H1 (cell line): ENCODE data around the gene IRAG1. TPM values are rescaled to one million over a fixed set of nuclear protein-coding genes. Genes with fewer than 3 reads are reported as not detected.

Experiments
- CTCF ChIA-PET: fragments of 300-600 bp; sonication (Branson Sonifier 250); formaldehyde crosslinking; loops from one replicate; lab custom pipeline; 2021; ENCODE audit not compliant: partially characterized antibody; lab: Charles Lee
- POLR2A ChIA-PET: fragments of 300-600 bp; sonication (Branson Sonifier 250); formaldehyde crosslinking; loops from one replicate; lab custom pipeline; 2021; ENCODE audit warnings: inconsistent platforms; ENCODE audit not compliant: partially characterized antibody; lab: Charles Lee
- DNase-seq, 2 experiments: peaks; one replicate each; pipeline versions ENCODE4 v3.0.0 to v3.0.0-alpha.2; 2010 to 2022; ENCODE audit warnings: low spot score in 2 of 2, low read depth in 1 of 2, mixed read lengths in 1 of 2
- FAIRE-seq: peaks from 2 replicates; lab custom pipeline; 2011; peaks lifted over from hg19 to GRCh38; lab: Jason Lieb, UNC
- H2AFZ ChIP-seq: 2 replicates; pipeline ENCODE4 v1.8.1; 2012; ENCODE audit warnings: low read length, inconsistent platforms
- H2AK5ac ChIP-seq: 2 replicates; pipeline ENCODE4 v1.6.1; 2013; ENCODE audit warnings: low read depth, low read length
- H2BK120ac ChIP-seq: replicated peaks from 2 replicates; pipeline ENCODE3; 2013; ENCODE audit warnings: low read depth, low read length, inconsistent platforms
- H2BK12ac ChIP-seq: 2 replicates; pipeline ENCODE4 v1.6.1; 2013; ENCODE audit warnings: low read depth, low read length
- H2BK15ac ChIP-seq: 2 replicates; pipeline ENCODE4 v1.6.1; 2013; ENCODE audit warnings: low read length
- H2BK20ac ChIP-seq: 2 replicates; pipeline ENCODE4 v1.6.1; 2013; ENCODE audit warnings: low read length
- H2BK5ac ChIP-seq: 2 replicates; pipeline ENCODE4 v1.6.1; 2013; ENCODE audit warnings: low read depth, low read length
- H3K14ac ChIP-seq: 2 replicates; pipeline ENCODE4 v1.6.1; 2013; ENCODE audit warnings: inconsistent platforms; ENCODE audit not compliant: insufficient read length
- H3K18ac ChIP-seq: 2 replicates; pipeline ENCODE4 v1.6.1; 2013; ENCODE audit warnings: low read length; ENCODE audit errors: extremely low read depth
- H3K23ac ChIP-seq: 2 replicates; pipeline ENCODE4 v1.6.1; 2013; ENCODE audit warnings: inconsistent platforms; ENCODE audit not compliant: insufficient read length
- H3K23me2 ChIP-seq: 2 replicates; pipeline ENCODE4 v1.6.1; 2013; ENCODE audit warnings: low read depth, low read length
- H3K27ac ChIP-seq: 2 replicates; pipeline ENCODE4 v1.6.1; 2011; ENCODE audit warnings: low read depth, low read length, inconsistent platforms
- H3K27me3 ChIP-seq, 4 experiments: replicated peaks in 1 of 4; 1 replicate in 1 of 4; 2 replicates in 3 of 4; pipeline versions ENCODE4 v1.6.1 to v1.8.1; 2011 to 2013; ENCODE audit warnings: low read length in 3 of 4, mild to moderate bottlenecking in 3 of 4, inconsistent platforms in 2 of 4, mixed read lengths in 2 of 4, moderate library complexity in 1 of 4; ENCODE audit not compliant: control insufficient read depth in 3 of 4, insufficient read depth in 3 of 4; ENCODE audit errors: extremely low read depth in 1 of 4
- H3K36me3 ChIP-seq, 4 experiments: 2 replicates each; pipeline versions ENCODE4 v1.6.1 to v1.8.1; 2011 to 2013; ENCODE audit warnings: mild to moderate bottlenecking in 4 of 4, low read length in 3 of 4, moderate library complexity in 2 of 4, control low read depth in 1 of 4, inconsistent platforms in 1 of 4; ENCODE audit not compliant: insufficient read depth in 4 of 4, control insufficient read depth in 2 of 4
- H3K4ac ChIP-seq: replicated peaks from 2 replicates; pipeline ENCODE3; 2013; ENCODE audit warnings: low read length, low read depth, mixed read lengths, inconsistent platforms; ENCODE audit not compliant: insufficient read length
- H3K4me1 ChIP-seq, 4 experiments: replicated peaks in 1 of 4; 1 replicate in 1 of 4; 2 replicates in 3 of 4; pipeline versions ENCODE4 v1.6.1 to v1.8.1; 2011 to 2013; ENCODE audit warnings: low read length in 3 of 4, inconsistent platforms in 2 of 4, mixed read lengths in 1 of 4; ENCODE audit not compliant: insufficient read depth in 4 of 4, control insufficient read depth in 3 of 4
- H3K4me2 ChIP-seq, 2 experiments: 2 replicates each; pipeline versions ENCODE4 v1.6.1 to v1.8.1; 2011 to 2013; ENCODE audit warnings: low read depth in 2 of 2, low read length in 2 of 2, control low read depth in 1 of 2, inconsistent platforms in 1 of 2, mild to moderate bottlenecking in 1 of 2; ENCODE audit not compliant: insufficient read depth in 1 of 2
- H3K4me3 ChIP-seq, 4 experiments: fragments of 200-600, 300-600 bp in 1 of 4; sonication (generic), shearing (Covaris generic), sonication (Bioruptor Twin) in 1 of 4; 2 replicates each; pipeline versions ENCODE4 v1.5.1 to v1.8.1; 2011 to 2016; ENCODE audit warnings: low read length in 4 of 4, low read depth in 3 of 4, control low read depth in 2 of 4, inconsistent platforms in 2 of 4, mild to moderate bottlenecking in 2 of 4, mixed read lengths in 1 of 4, moderate library complexity in 1 of 4; ENCODE audit not compliant: insufficient read depth in 2 of 4; ENCODE audit errors: extremely low read depth in 1 of 4
- H3K56ac ChIP-seq: replicated peaks from 2 replicates; pipeline ENCODE3; 2013; ENCODE audit warnings: low read depth, mild to moderate bottlenecking, mixed read lengths, low read length, inconsistent platforms; ENCODE audit not compliant: insufficient read length
- H3K79me1 ChIP-seq: 2 replicates; pipeline ENCODE4 v1.6.1; 2013; ENCODE audit warnings: low read depth, low read length, control low read depth
- H3K79me2 ChIP-seq, 2 experiments: 2 replicates each; pipeline versions ENCODE4 v1.6.1 to v1.8.1; 2012 to 2013; ENCODE audit warnings: low read length in 2 of 2, mild to moderate bottlenecking in 2 of 2, inconsistent platforms in 1 of 2; ENCODE audit not compliant: insufficient read depth in 2 of 2, control insufficient read depth in 1 of 2
- H3K9ac ChIP-seq, 4 experiments: replicated peaks in 1 of 4; 1 replicate in 1 of 4; 2 replicates in 3 of 4; pipeline versions ENCODE4 v1.6.1 to v1.8.1; 2011 to 2013; ENCODE audit warnings: low read depth in 3 of 4, low read length in 3 of 4, control low read depth in 2 of 4, mild to moderate bottlenecking in 2 of 4, moderate library complexity in 2 of 4, inconsistent platforms in 1 of 4; ENCODE audit errors: extremely low read depth in 1 of 4
- H3K9me3 ChIP-seq, 2 experiments: 2 replicates each; pipeline versions ENCODE4 v1.6.1 to v1.8.1; 2012 to 2013; ENCODE audit warnings: mild to moderate bottlenecking in 2 of 2, moderate library complexity in 2 of 2, control low read depth in 1 of 2, inconsistent platforms in 1 of 2, low read depth in 1 of 2, low read length in 1 of 2, mixed read lengths in 1 of 2; ENCODE audit not compliant: insufficient read depth in 2 of 2
- H4K20me1 ChIP-seq, 2 experiments: replicated peaks in 1 of 2; 2 replicates each; pipeline versions ENCODE3 to v1.8.1; 2011 to 2013; ENCODE audit warnings: inconsistent platforms in 2 of 2, low read length in 2 of 2, mild to moderate bottlenecking in 1 of 2; ENCODE audit not compliant: insufficient read depth in 2 of 2, control insufficient read depth in 1 of 2
- H4K5ac ChIP-seq: 2 replicates; pipeline ENCODE4 v1.6.1; 2013; ENCODE audit warnings: low read length, low read depth, mixed read lengths, inconsistent platforms; ENCODE audit not compliant: insufficient read length
- H4K8ac ChIP-seq: 2 replicates; pipeline ENCODE4 v1.8.0; 2013; ENCODE audit warnings: mild to moderate bottlenecking, moderate library complexity, low read length, inconsistent platforms; ENCODE audit not compliant: insufficient read depth; ENCODE audit errors: extremely low read depth
- H4K91ac ChIP-seq: replicated peaks from 2 replicates; pipeline ENCODE3; 2013; ENCODE audit warnings: low read length, mixed read lengths, inconsistent platforms; ENCODE audit not compliant: insufficient read length
- ASH2L ChIP-seq: fragments of 200-600, 300-600 bp; sonication (generic); IDR thresholded peaks from one replicate; pipeline ENCODE4 v1.7.1; 2017; ENCODE audit warnings: low read length
- EZH2 ChIP-seq: fragments of 200-600 bp; sonication (generic); IDR thresholded peaks from 2 replicates; pipeline ENCODE4 v1.7.1; 2012; ENCODE audit warnings: low read depth, mild to moderate bottlenecking, moderate library complexity, low read length, inconsistent platforms; ENCODE audit not compliant: severe bottlenecking
- HDAC2 ChIP-seq, 2 experiments: fragments of 300-600 bp in 1 of 2; sonication (generic) in 1 of 2; IDR thresholded peaks; 2 replicates each; pipeline ENCODE4 v1.6.1; 2011 to 2012; ENCODE audit warnings: low read depth in 2 of 2, low read length in 2 of 2, mild to moderate bottlenecking in 2 of 2, moderate library complexity in 2 of 2, borderline replicate concordance in 1 of 2, inconsistent platforms in 1 of 2
- POLR2AphosphoS5 ChIP-seq: IDR thresholded peaks from 2 replicates; pipeline ENCODE4 v1.6.1; 2011; ENCODE audit warnings: low read depth, low read length
- POU5F1 ChIP-seq: IDR thresholded peaks from 2 replicates; pipeline ENCODE4 v1.6.1; 2011; ENCODE audit warnings: low read depth, mild to moderate bottlenecking, low read length, moderate library complexity
- RFX5 ChIP-seq: IDR thresholded peaks from 2 replicates; pipeline ENCODE4 v1.6.1; 2011; ENCODE audit warnings: low read depth, low read length, improper control_type of control experiment, borderline replicate concordance
- RXRA ChIP-seq: IDR thresholded peaks from 2 replicates; pipeline ENCODE4 v1.6.1; 2011; ENCODE audit warnings: low read depth, mild to moderate bottlenecking, low read length, moderate library complexity; ENCODE audit not compliant: insufficient read depth
- SAP30 ChIP-seq: fragments of 300-600 bp; sonication (generic); IDR thresholded peaks from 2 replicates; pipeline ENCODE4 v1.7.1; 2012; ENCODE audit warnings: low read length, moderate library complexity, mild to moderate bottlenecking, inconsistent platforms; ENCODE audit not compliant: insufficient read depth, insufficient replicate concordance
- SIN3A ChIP-seq, 2 experiments: IDR thresholded peaks in 1 of 2; conservative IDR thresholded peaks in 1 of 2; 2 replicates each; pipeline ENCODE4 v1.6.1; 2011 to 2012; ENCODE audit warnings: low read length in 2 of 2, improper control_type of control experiment in 1 of 2, low read depth in 1 of 2, mild to moderate bottlenecking in 1 of 2
- SIRT6 ChIP-seq: IDR thresholded peaks from one replicate; pipeline ENCODE4 v1.7.1; 2012; ENCODE audit warnings: low read length, inconsistent platforms
- SIX5 ChIP-seq: IDR thresholded peaks from 2 replicates; pipeline ENCODE4 v1.6.1; 2011; ENCODE audit warnings: mild to moderate bottlenecking, low read depth, low read length
- SRF ChIP-seq: IDR thresholded peaks from 2 replicates; pipeline ENCODE4 v1.6.1; 2011; ENCODE audit warnings: mild to moderate bottlenecking, low read depth, low read length, moderate library complexity
- TAF7 ChIP-seq: optimal IDR thresholded peaks from 2 replicates; pipeline ENCODE3; 2011; ENCODE audit warnings: low read depth, mild to moderate bottlenecking, inconsistent platforms, low read length, moderate library complexity, borderline replicate concordance
- WGBS, 2 experiments: shearing (Covaris generic) in 1 of 2; methylation state at CpG; one replicate each; pipeline versions ENCODE4 v1.1.6 to v1.1.7; 2013 to 2015; ENCODE audit warnings: low lambda C conversion rate in 2 of 2, mixed read lengths in 2 of 2, inconsistent platforms in 1 of 2, low coverage in 1 of 2, missing lambda C conversion rate in 1 of 2; ENCODE audit not compliant: insufficient replicate concordance in 2 of 2, insufficient coverage in 1 of 2, insufficient read length in 1 of 2; ENCODE audit errors: extremely low coverage in 1 of 2, missing lambda C conversion rate in 1 of 2; 5-methylcytosine and 5-hydroxymethylcytosine counted together
- polyA plus RNA-seq, 7 experiments: library from polyadenylated mRNA; depleted of rRNA in 3 of 7; stranded (reverse) in 5 of 7; unstranded in 2 of 7; fragments of >200 nt in 5 of 7; fragments of 200-250 nt in 2 of 7; gene quantifications; 1 replicate in 5 of 7; 2 replicates in 1 of 7; 4 replicates in 1 of 7; pipeline versions ENCODE4 v1.2.1 to v1.2.3, GENCODE V29; 2011 to 2013; ENCODE audit warnings: missing spikeins in 2 of 7, mixed read lengths in 2 of 7
- total RNA-seq: library from RNA; stranded (reverse); fragmentation: NEBNext Ultra II Directional; extraction: Animal tissue kit (Norgen Biotek cat#: 25700); gene quantifications from 2 replicates; pipeline ENCODE4 v1.2.1, GENCODE V29; 2021

Gene IRAG1
- total and polyA plus RNA-seq, 2 of the 8 experiments (the other 6 are each of a cell fraction or from before 2014, with no cell fraction given), result 1.8 to 2.7 TPM

DNA sequence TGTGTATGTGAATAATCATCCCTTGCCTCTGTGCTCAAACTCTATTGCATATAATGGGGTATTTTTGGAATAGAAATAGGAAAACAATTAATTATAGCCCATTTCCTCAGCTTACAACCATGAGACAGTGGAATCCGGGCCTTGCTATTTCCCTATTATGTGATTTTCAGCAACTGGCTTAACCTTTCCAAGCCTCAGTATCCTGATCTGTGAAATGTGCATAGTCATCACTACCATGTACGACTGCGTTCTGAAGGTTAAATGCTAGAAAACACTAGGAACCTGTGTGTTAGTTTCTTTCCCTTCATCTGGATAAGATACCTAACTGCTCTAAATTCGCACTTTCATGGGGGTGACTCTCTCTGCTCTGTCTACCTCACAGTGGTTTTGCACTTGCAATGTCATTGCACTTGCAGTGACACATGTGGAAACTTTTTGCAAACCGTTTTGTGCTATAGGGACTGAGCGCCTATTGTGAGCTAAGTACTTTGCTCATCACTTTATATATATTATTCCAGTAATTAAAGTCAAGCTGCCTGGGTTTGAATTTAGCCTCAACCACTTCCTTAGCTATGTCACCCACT lies 48.3 kb downstream of the IRAG1 start:
- H4K91ac ChIP-seq, result no peak overlapping the region
- no peak overlapping the region for H4K5ac ChIP-seq
- H3K4me2 ChIP-seq, result no peak overlapping the region
- ChIA-PET POLR2A (no interaction called here), CTCF (interaction anchor here (1.1 to 1.9 kb wide), 3 partner anchors 21 to 544 kb away, joined by 3 to 5 read pairs (median 4); no protein-coding TSS in a partner anchor)
- WGBS, 2 experiments, result 79% methylated on average over 6 of the region's 6 CpGs; no CpG with 5 or more reads in 1 of the 2 experiments
- no peak overlapping the region for H3K18ac ChIP-seq
- DNase-seq, result no peak
- H3K79me1 ChIP-seq, result no peaks in the 10 kb centered on the region
- H3K36me3 ChIP-seq, result no peaks in the 10 kb centered on the region
- no peak overlapping the region for H3K23ac ChIP-seq
- no peak overlapping the region for H3K9ac ChIP-seq
- H2BK15ac ChIP-seq, result no peak overlapping the region
- H3K4me1 ChIP-seq, result no peaks in the 10 kb centered on the region
- no peaks in the 10 kb centered on the region for H3K79me2 ChIP-seq
- H3K14ac ChIP-seq, result no peak overlapping the region
- no peak overlapping the region for H3K27ac ChIP-seq
- no peaks in the 10 kb centered on the region; the same call in 1 of the 2 replicates for H3K23me2 ChIP-seq
- no peak overlapping the region for H2BK120ac ChIP-seq
- no peak overlapping the region for H2AFZ ChIP-seq
- no peak overlapping the region for H2BK20ac ChIP-seq
- H3K4me3 ChIP-seq, result no peak overlapping the region
- no peaks in the 10 kb centered on the region for H3K9me3 ChIP-seq
- H4K20me1 ChIP-seq, result no peaks in the 10 kb centered on the region
- H2BK12ac ChIP-seq, result no peak overlapping the region
- no peak for FAIRE-seq
- H3K56ac ChIP-seq, result no peak overlapping the region
- no peak overlapping the region for H2AK5ac ChIP-seq
- no peaks in the 10 kb centered on the region for H3K27me3 ChIP-seq
- H4K8ac ChIP-seq, result no peak overlapping the region
- H3K4ac ChIP-seq, result no peak overlapping the region
- H2BK5ac ChIP-seq, result no peak overlapping the region
- TF ChIP-seq SRF, result no peak
- TF ChIP-seq TAF7, result no peak
- no peak for TF ChIP-seq POU5F1
- TF ChIP-seq HDAC2 (IDR thresholded peaks at IDR 0.05; ENCODE audit: borderline replicate concordance in 1 of 2, low read depth in 2 of 2, low read length in 2 of 2), result no peak
- TF ChIP-seq SIN3A (conservative IDR thresholded peaks at IDR 0.05 in 1 of 2, IDR thresholded peaks at IDR 0.05 in 1 of 2; ENCODE audit: low read depth in 1 of 2, low read length in 2 of 2), result no peak
- TF ChIP-seq ASH2L, result no peak
- no peak for TF ChIP-seq SIRT6
- no peak for TF ChIP-seq SAP30
- TF ChIP-seq EZH2, result no peak
- TF ChIP-seq SIX5, result no peak
- no peak for TF ChIP-seq RFX5
- no peak for TF ChIP-seq RXRA
- no peak for TF ChIP-seq POLR2AphosphoS5
